A549 (cell line): ENCODE measurements around the gene SH3BP5. TPM values are rescaled to one million over a fixed set of nuclear protein-coding genes. Genes with fewer than 3 reads are reported as not detected.

Experiments used
- ATAC-seq, 2 experiments: fragments of 200-7000 bp in 1 of 2; fragments of >200 bp in 1 of 2; cut with Nextera tagmentation in 1 of 2; cut with Tn5 transposase in 1 of 2; 3 replicates each; pipeline versions ENCODE4 v1.8.0 to v1.9.1; 2018 to 2020; ENCODE audit warnings: mild to moderate bottlenecking in 1 of 2, moderate library complexity in 1 of 2
- CTCF ChIA-PET: fragments of 300-600 bp; sonication (Branson Sonifier 250); formaldehyde crosslinking; extraction: SDS; loops from one replicate; lab custom pipeline; 2021; ENCODE audit warnings: antibody characterized with exemption, inconsistent platforms; lab: Yijun Ruan, JAX
- POLR2A ChIA-PET: fragments of 350-600 bp; formaldehyde crosslinking; extraction: SDS; loops from one replicate; lab custom pipeline; 2021; ENCODE audit warnings: antibody characterized with exemption, inconsistent platforms; lab: Yijun Ruan, JAX
- DNase-seq, 2 experiments: peaks; one replicate each; pipeline versions ENCODE4 v3.0.0 to v3.0.0-alpha.2; 2011 to 2016; ENCODE audit warnings: low read depth in 1 of 2, low spot score in 1 of 2
- FAIRE-seq: peaks from 2 replicates; lab custom pipeline; 2011; peaks lifted over from hg19 to GRCh38; lab: Jason Lieb, UNC
- H3K27ac ChIP-seq, 2 experiments: fragments of >200 bp; sonication (Bioruptor Twin); formaldehyde crosslinking; 3 replicates each; pipeline ENCODE4 v1.5.1; 2016 to 2017
- H3K4me1 ChIP-seq: fragments of >200 bp; sonication (Bioruptor Twin); formaldehyde crosslinking; 3 replicates; pipeline ENCODE4 v1.6.1; 2016
- H3K4me2 ChIP-seq: fragments of >200 bp; sonication (Bioruptor Twin); formaldehyde crosslinking; 3 replicates; pipeline ENCODE4 v1.6.1; 2016
- H3K4me3 ChIP-seq: fragments of >200 bp; sonication (Bioruptor Twin); formaldehyde crosslinking; 3 replicates; pipeline ENCODE4 v1.5.1; 2016
- H3K9me3 ChIP-seq: fragments of >200 bp; sonication (Bioruptor Twin); formaldehyde crosslinking; 3 replicates; pipeline ENCODE4 v1.6.1; 2016
- CBX2 ChIP-seq: fragments of 200-600 bp; sonication (generic); IDR thresholded peaks from 2 replicates; pipeline ENCODE4 v1.6.1; 2016; ENCODE audit warnings: low read depth, mild to moderate bottlenecking, borderline replicate concordance
- CBX8 ChIP-seq: fragments of 200-600 bp; sonication (generic); IDR thresholded peaks from 2 replicates; pipeline ENCODE4 v1.6.1; 2016
- CEBPB ChIP-seq, 2 experiments: fragments of >200 bp in 1 of 2; sonication (Bioruptor Twin) in 1 of 2; formaldehyde crosslinking in 1 of 2; IDR thresholded peaks; 2 replicates each; pipeline ENCODE4 v1.6.1; 2012 to 2016
- CHD4 ChIP-seq: fragments of 200-600 bp; sonication (generic); IDR thresholded peaks from 2 replicates; pipeline ENCODE4 v1.6.1; 2016; ENCODE audit warnings: antibody characterized with exemption, mild to moderate bottlenecking, borderline replicate concordance
- EHF ChIP-seq: fragments of 250-450 bp; sonication (Bioruptor Pico); IDR thresholded peaks from 2 replicates; pipeline ENCODE4 v1.5.0; 2020; ENCODE audit warnings: mild to moderate bottlenecking
- EP300 ChIP-seq, 2 experiments: fragments of >200 bp; sonication (Bioruptor Twin); formaldehyde crosslinking; IDR thresholded peaks; 2 replicates in 1 of 2; 3 replicates in 1 of 2; pipeline ENCODE4 v1.6.1; 2016 to 2017
- ESRRA ChIP-seq: fragments of 150-350 bp; IDR thresholded peaks from 2 replicates; pipeline ENCODE4 v1.6.1; 2014; ENCODE audit warnings: mild to moderate bottlenecking, low read length, borderline replicate concordance
- FOSL2 ChIP-seq, 2 experiments: fragments of 450-650 bp in 1 of 2; fragments of >200 bp in 1 of 2; sonication (Bioruptor Twin) in 1 of 2; formaldehyde crosslinking; IDR thresholded peaks; 2 replicates each; pipeline versions ENCODE4 v1.5.0 to v1.6.1; 2016 to 2020; ENCODE audit warnings: mild to moderate bottlenecking in 1 of 2, moderate library complexity in 1 of 2
- FOXS1 ChIP-seq: fragments of 250-450 bp; sonication (Bioruptor Pico); IDR thresholded peaks from 2 replicates; pipeline ENCODE4 v1.5.0; 2020; ENCODE audit warnings: mild to moderate bottlenecking, moderate library complexity
- GATA3 ChIP-seq: IDR thresholded peaks from 2 replicates; pipeline ENCODE4 v1.6.1; 2012; ENCODE audit warnings: borderline replicate concordance
- HES2 ChIP-seq: fragments of >200 bp; sonication (Bioruptor Twin); formaldehyde crosslinking; IDR thresholded peaks from 2 replicates; pipeline ENCODE4 v1.6.1; 2016
- HEYL ChIP-seq: fragments of 250-450 bp; sonication (Bioruptor Pico); IDR thresholded peaks from 2 replicates; pipeline ENCODE4 v1.8.0; 2021; ENCODE audit warnings: mild to moderate bottlenecking, moderate library complexity
- JUN ChIP-seq, 2 experiments: fragments of >200 bp; sonication (Bioruptor Twin); formaldehyde crosslinking; IDR thresholded peaks; 2 replicates in 1 of 2; 3 replicates in 1 of 2; pipeline ENCODE4 v1.6.1; 2016 to 2017
- MAX ChIP-seq: IDR thresholded peaks from 2 replicates; pipeline ENCODE4 v1.6.1; 2012
- PBX3 ChIP-seq: IDR thresholded peaks from 2 replicates; pipeline ENCODE4 v1.6.1; 2012
- PHF8 ChIP-seq: fragments of 200-600 bp; sonication (generic); IDR thresholded peaks from 2 replicates; pipeline ENCODE4 v1.6.1; 2016; ENCODE audit warnings: low read depth, mild to moderate bottlenecking, antibody characterized with exemption, moderate library complexity, borderline replicate concordance
- RAD21 ChIP-seq, 2 experiments: fragments of >200 bp in 1 of 2; sonication (Bioruptor Twin) in 1 of 2; formaldehyde crosslinking in 1 of 2; IDR thresholded peaks in 1 of 2; conservative IDR thresholded peaks in 1 of 2; 2 replicates in 1 of 2; 3 replicates in 1 of 2; pipeline ENCODE4 v1.6.1; 2012 to 2018; ENCODE audit warnings: inconsistent platforms in 1 of 2
- RCOR1 ChIP-seq: fragments of 150-350 bp; IDR thresholded peaks from 2 replicates; pipeline ENCODE4 v1.6.1; 2014; ENCODE audit warnings: antibody characterized with exemption, low read length, low read depth
- REST ChIP-seq: fragments of 200-600 bp; sonication (generic); IDR thresholded peaks from 2 replicates; pipeline ENCODE4 v1.6.1; 2016; ENCODE audit warnings: antibody characterized with exemption, mild to moderate bottlenecking, moderate library complexity
- RNF2 ChIP-seq: fragments of 200-600 bp; sonication (generic); IDR thresholded peaks from 2 replicates; pipeline ENCODE4 v1.6.1; 2016; ENCODE audit warnings: low read depth, mild to moderate bottlenecking, antibody characterized with exemption, moderate library complexity, borderline replicate concordance
- TFCP2L1 ChIP-seq: fragments of 250-450 bp; sonication (Bioruptor Pico); IDR thresholded peaks from 2 replicates; pipeline ENCODE4 v1.5.0; 2021; ENCODE audit warnings: mild to moderate bottlenecking
- ZFP36 ChIP-seq: fragments of 450-650 bp; IDR thresholded peaks from 2 replicates; pipeline ENCODE4 v1.6.1; 2014; ENCODE audit warnings: borderline replicate concordance; ENCODE audit not compliant: partially characterized antibody
- WGBS: methylation state at CpG from one replicate; pipeline ENCODE4 v1.1.6; 2017; ENCODE audit errors: missing lambda C conversion rate; 5-methylcytosine and 5-hydroxymethylcytosine counted together
- polyA plus RNA-seq, 4 experiments: library from polyadenylated mRNA; depleted of rRNA in 3 of 4; stranded (reverse); fragments of >200 nt; fragmentation: RNase III in 1 of 4; extraction: RNeasy Plus Mini Kit Qiagen cat#74134 plus additional on column Dnase treatment in 1 of 4; gene quantifications; 2 replicates in 3 of 4; 3 replicates in 1 of 4; pipeline ENCODE4 v1.2.3, GENCODE V29; 2011 to 2017

Gene SH3BP5
- polyA plus RNA-seq, 2 of the 4 experiments (the other 2 are of a cell fraction), result 10.9 to 16.0 TPM

- ATAC-seq, result no peak
- H3K27ac ChIP-seq, result no peak overlapping the region
- H3K4me2 ChIP-seq, result no peak overlapping the region
- TF ChIP-seq RAD21 (conservative IDR thresholded peaks at IDR 0.05 in 1 of 2, IDR thresholded peaks at IDR 0.05 in 1 of 2) (no peak), MAX (no peak), PBX3 (no peak), PHF8 (no peak), TFCP2L1 (no peak), ZFP36 (no peak), FOXS1 (CRISPR knock-in tag) (no peak), FOSL2 (IDR thresholded peaks at IDR 0.05) (no peak), FOSL2 (CRISPR knock-in tag; IDR thresholded peaks at IDR 0.05) (no peak)
- H3K9me3 ChIP-seq, result no peaks in the 10 kb centered on the region
- CTCF ChIA-PET, result interaction anchor here (1.2 to 1.8 kb wide), 3 partner anchors 22 to 42 kb away, joined by 3 to 9 read pairs (median 6); partner anchors contain the start of gene SH3BP5
- POLR2A ChIA-PET, result interaction anchor here (0.6 kb wide), 1 partner anchor 10 kb away, joined by 3 read pairs; no protein-coding TSS in a partner anchor
- no peak for DNase-seq
- no peak overlapping the region for H3K4me3 ChIP-seq
- peaks cover 4% of the 10 kb centered on the region; the same call in 1 of the 3 replicates for H3K4me1 ChIP-seq
- FAIRE-seq, result no peak
- WGBS, result 91% methylated on average over 3 of the region's 3 CpGs
Measured at GRCh38 chr3:15290736-15291135, 41.6 kb downstream of the SH3BP5 start.

- Histone ChIP-seq H3K9me3 (no peaks in the 10 kb centered on the region), H3K27ac (no peak overlapping the region), H3K4me3 (no peak overlapping the region), H3K4me2 (no peak overlapping the region), H3K4me1 (peaks cover 4% of the 10 kb centered on the region; the same call in 1 of the 3 replicates)
- ChIA-PET CTCF (interaction anchor here (1.8 kb wide), 1 partner anchor 21 kb away, joined by 9 read pairs; no protein-coding TSS in a partner anchor), POLR2A (no interaction called here)
- DNase-seq (no peak), FAIRE-seq (no peak), ATAC-seq (no peak)
- TF ChIP-seq RNF2 (no peak), CHD4 (no peak), HEYL (no peak), CBX8 (no peak), ESRRA (no peak)
- 86% methylated on average over 1 of the region's 1 CpG for WGBS
Measured at GRCh38 chr3:15289661-15290060, 42.7 kb downstream of the SH3BP5 start.

- FAIRE-seq (no peak), DNase-seq (no peak), ATAC-seq (no peak)
- H3K9me3 ChIP-seq, result no peaks in the 10 kb centered on the region
- H3K4me2 ChIP-seq, result no peak overlapping the region
- H3K4me3 ChIP-seq, result no peak overlapping the region
- TF ChIP-seq RCOR1 (no peak), EHF (CRISPR knock-in tag) (no peak), ZFP36 (no peak), GATA3 (no peak), JUN (IDR thresholded peaks at IDR 0.05) (no peak), EP300 (IDR thresholded peaks at IDR 0.05) (no peak), CEBPB (IDR thresholded peaks at IDR 0.05) (no peak), PBX3 (no peak), CBX2 (no peak), REST (no peak), HES2 (no peak)
- WGBS, result 92% methylated on average over 10 of the region's 10 CpGs
- ChIA-PET POLR2A (no interaction called here), CTCF (interaction anchor here (12.6 kb wide), 1 partner anchor 22 kb away, joined by 121 read pairs; no protein-coding TSS in a partner anchor)
- H3K27ac ChIP-seq, result no peak overlapping the region
- H3K4me1 ChIP-seq, result peaks cover 4% of the 10 kb centered on the region; the same call in 1 of the 3 replicates
Measured at GRCh38 chr3:15288331-15289035, 43.9 kb downstream of the SH3BP5 start.
